CD14-positive monocyte (primary cell): Measurements from ENCODE around the gene STK33. TPM values are rescaled to one million over a fixed set of nuclear protein-coding genes. Genes with fewer than 3 reads are reported as not detected.

Source experiments
- DNase-seq, 3 donors: peaks; one replicate each; pipeline ENCODE4 v3.0.0-alpha.2; 2011 to 2022
- H2AFZ ChIP-seq: 2 replicates; pipeline ENCODE4 v1.6.0; 2012; ENCODE audit warnings: mild to moderate bottlenecking, low read depth, low read length, inconsistent platforms; ENCODE audit not compliant: insufficient read depth, poor library complexity, severe bottlenecking
- H3K27ac ChIP-seq, 2 donors: 1 replicate in 1 of 2; 2 replicates in 1 of 2; pipeline ENCODE4 v1.5.1; 2012 to 2013; ENCODE audit warnings: low read length in 2 of 2, control low read depth in 1 of 2, inconsistent platforms in 1 of 2, low read depth in 1 of 2, mild to moderate bottlenecking in 1 of 2
- H3K27me3 ChIP-seq, 2 donors: one replicate each; pipeline versions ENCODE4 v1.6.0 to v1.6.1; 2011 to 2013; ENCODE audit warnings: low read length in 2 of 2; ENCODE audit not compliant: control insufficient read depth in 2 of 2, insufficient read depth in 2 of 2
- H3K36me3 ChIP-seq, 2 donors: replicated peaks in 1 of 2; 1 replicate in 1 of 2; 2 replicates in 1 of 2; pipeline versions ENCODE4 v1.5.1 to v1.6.1; 2012 to 2013; ENCODE audit warnings: low read length in 2 of 2, control low read depth in 1 of 2, inconsistent platforms in 1 of 2, mild to moderate bottlenecking in 1 of 2; ENCODE audit not compliant: insufficient read depth in 2 of 2, control insufficient read depth in 1 of 2
- H3K4me1 ChIP-seq, 2 donors: 1 replicate in 1 of 2; 2 replicates in 1 of 2; pipeline versions ENCODE4 v1.5.1 to v1.6.1; 2012 to 2013; ENCODE audit warnings: low read length in 2 of 2, control low read depth in 1 of 2, inconsistent platforms in 1 of 2, mild to moderate bottlenecking in 1 of 2, moderate library complexity in 1 of 2; ENCODE audit not compliant: insufficient read depth in 2 of 2, control insufficient read depth in 1 of 2
- H3K4me2 ChIP-seq: replicated peaks from 2 replicates; pipeline ENCODE3; 2012; ENCODE audit warnings: low read length, moderate library complexity, mild to moderate bottlenecking; ENCODE audit not compliant: poor library complexity, severe bottlenecking; ENCODE audit errors: extremely low read depth
- H3K4me3 ChIP-seq, 3 experiments: fragments of 200-600 bp in 1 of 3; sonication (generic) in 1 of 3; replicated peaks in 1 of 3; 1 replicate in 2 of 3; 2 replicates in 1 of 3; pipeline ENCODE4 v1.5.1; 2011 to 2013; ENCODE audit warnings: low read length in 3 of 3, mild to moderate bottlenecking in 3 of 3, control low read depth in 2 of 3, low read depth in 2 of 3, inconsistent platforms in 1 of 3, moderate library complexity in 1 of 3
- H3K79me2 ChIP-seq: 2 replicates; pipeline ENCODE4 v1.6.0; 2012; ENCODE audit warnings: mild to moderate bottlenecking, control low read depth, inconsistent platforms, low read length, moderate library complexity; ENCODE audit not compliant: insufficient read depth
- H3K9ac ChIP-seq: 2 replicates; pipeline ENCODE4 v1.6.0; 2017; ENCODE audit warnings: low read length, mild to moderate bottlenecking; ENCODE audit not compliant: insufficient read depth, poor library complexity, severe bottlenecking
- H3K9me3 ChIP-seq, 2 donors: replicated peaks in 1 of 2; 1 replicate in 1 of 2; 2 replicates in 1 of 2; pipeline versions ENCODE4 v1.5.1 to v1.6.1; 2012 to 2013; ENCODE audit warnings: low read length in 2 of 2, control low read depth in 1 of 2; ENCODE audit not compliant: control insufficient read depth in 1 of 2, insufficient read depth in 1 of 2
- H4K20me1 ChIP-seq: 2 replicates; pipeline ENCODE4 v1.6.0; 2012; ENCODE audit warnings: mild to moderate bottlenecking, low read length, control low read depth, moderate library complexity; ENCODE audit not compliant: insufficient read depth
- H3K27ac Mint-ChIP-seq, 7 donors: one replicate each; pipeline ENCODE4 v1.8.0; 2020; ENCODE audit warnings: mild to moderate bottlenecking in 7 of 7, mixed read lengths in 7 of 7, moderate library complexity in 6 of 7, inconsistent platforms in 2 of 7
- H3K27me3 Mint-ChIP-seq, 3 donors: one replicate each; pipeline ENCODE4 v1.8.0; 2021 to 2022; ENCODE audit warnings: low read depth in 3 of 3, mild to moderate bottlenecking in 3 of 3, mixed read lengths in 3 of 3, moderate library complexity in 3 of 3, inconsistent platforms in 1 of 3
- H3K36me3 Mint-ChIP-seq, 2 donors: one replicate each; pipeline ENCODE4 v1.8.0; 2020; ENCODE audit warnings: mixed read lengths in 2 of 2, inconsistent platforms in 1 of 2, mild to moderate bottlenecking in 1 of 2
- H3K4me1 Mint-ChIP-seq: one replicate; pipeline ENCODE4 v1.8.0; 2020; ENCODE audit warnings: mild to moderate bottlenecking, mixed read lengths
- H3K4me3 Mint-ChIP-seq, 2 donors: one replicate each; pipeline ENCODE4 v1.8.0; 2020; ENCODE audit warnings: mild to moderate bottlenecking in 2 of 2, mixed read lengths in 2 of 2, moderate library complexity in 1 of 2
- H3K9me3 Mint-ChIP-seq, 7 donors: one replicate each; pipeline ENCODE4 v1.8.0; 2020 to 2022; ENCODE audit warnings: mixed read lengths in 7 of 7, mild to moderate bottlenecking in 6 of 7, moderate library complexity in 6 of 7, inconsistent platforms in 2 of 7
- WGBS: methylation state at CpG from one replicate; pipeline ENCODE4 v1.1.5; 2013; ENCODE audit warnings: missing lambda C conversion rate; ENCODE audit not compliant: insufficient coverage; 5-methylcytosine and 5-hydroxymethylcytosine counted together
- intact Hi-C, 2 donors: fragments of 100-400 bp; cut with micrococcal nuclease; formaldehyde crosslinking; loops; one replicate each; pipeline versions ENCODE4 v1.15.0 to v1.15.1; 2023
- polyA plus RNA-seq, 3 donors: library from polyadenylated mRNA; depleted of rRNA in 1 of 3; unstranded in 2 of 3; stranded (reverse) in 1 of 3; fragments of 300-500 nt in 2 of 3; fragments of >200 nt in 1 of 3; fragmentation: Illumina TruSeq in 2 of 3; gene quantifications; 1 replicate in 2 of 3; 2 replicates in 1 of 3; pipeline ENCODE4 v1.2.3, GENCODE V29; 2012 to 2021
- TF ChIP-seq, protein P1 (sequence below): fragments of 200-600 bp; IDR thresholded peaks from one replicate; pipeline ENCODE4 v1.8.0; 2022; ENCODE audit warnings: antibody characterized with exemption, mild to moderate bottlenecking

STK33 gene
- polyA plus RNA-seq, 3 donors: not detected

DNA sequence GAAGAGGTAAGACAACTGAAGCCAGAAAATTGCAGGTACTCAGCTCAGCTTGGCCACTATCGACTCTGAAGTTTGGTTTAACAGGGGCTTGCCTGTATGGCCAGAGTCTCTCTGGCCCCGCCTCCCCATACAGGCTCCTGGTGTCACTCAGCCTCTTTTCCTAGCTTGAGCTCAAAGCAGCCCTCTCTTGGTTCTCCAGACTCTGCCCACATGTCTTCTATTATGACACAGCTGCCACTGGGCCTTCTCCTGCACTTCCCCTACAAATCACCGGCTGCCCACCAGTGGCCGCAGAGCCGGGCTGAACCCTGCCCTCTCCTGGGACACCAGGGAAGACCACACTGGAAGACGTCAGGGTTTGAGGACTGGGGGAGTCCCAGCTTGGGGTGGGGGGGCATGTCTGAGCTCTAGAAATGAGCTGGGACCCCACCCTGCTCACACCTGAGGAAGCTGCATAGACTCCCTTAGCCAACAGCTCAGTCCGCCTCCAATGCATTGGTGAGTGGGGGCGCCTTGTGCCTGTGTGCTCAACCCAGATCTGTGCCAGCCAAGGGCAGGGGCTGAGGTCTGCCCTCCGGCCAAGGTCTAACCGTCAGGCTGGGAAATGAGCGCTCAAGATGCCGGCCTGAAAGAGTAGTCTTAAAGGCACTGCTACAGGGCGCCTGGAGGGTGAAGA, 236.0 kb downstream of the STK33 start:
- Mint-ChIP-seq H3K4me1 (peaks cover 24% of the 10 kb centered on the region), H3K4me3 (no peak overlapping the region), H3K27me3 (peaks cover 6 to 14% (median 10%) of the 10 kb centered on the region in 3 donors), H3K27ac (no peak overlapping the region), H3K36me3 (no peaks in the 10 kb centered on the region), H3K9me3 (peaks cover 0 to 2% (median 0%) of the 10 kb centered on the region in 7 donors)
- no peak overlapping the region for H3K9ac ChIP-seq
- no peaks in the 10 kb centered on the region for H3K36me3 ChIP-seq
- no peak overlapping the region for H2AFZ ChIP-seq
- no peaks in the 10 kb centered on the region for H4K20me1 ChIP-seq
- WGBS: 98% methylated on average over 9 of the region's 13 CpGs
- peaks cover 0 to 4% of the 10 kb centered on the region in 2 donors for H3K27me3 ChIP-seq
- no peak for DNase-seq
- H3K9me3 ChIP-seq: no peaks in the 10 kb centered on the region
- peaks cover 16 to 22% of the 10 kb centered on the region in 2 donors for H3K4me1 ChIP-seq
- no peak overlapping the region for H3K4me3 ChIP-seq
- intact Hi-C loops: no loop called here
- no peaks in the 10 kb centered on the region for H3K79me2 ChIP-seq
- TF ChIP-seq, protein P1, sequence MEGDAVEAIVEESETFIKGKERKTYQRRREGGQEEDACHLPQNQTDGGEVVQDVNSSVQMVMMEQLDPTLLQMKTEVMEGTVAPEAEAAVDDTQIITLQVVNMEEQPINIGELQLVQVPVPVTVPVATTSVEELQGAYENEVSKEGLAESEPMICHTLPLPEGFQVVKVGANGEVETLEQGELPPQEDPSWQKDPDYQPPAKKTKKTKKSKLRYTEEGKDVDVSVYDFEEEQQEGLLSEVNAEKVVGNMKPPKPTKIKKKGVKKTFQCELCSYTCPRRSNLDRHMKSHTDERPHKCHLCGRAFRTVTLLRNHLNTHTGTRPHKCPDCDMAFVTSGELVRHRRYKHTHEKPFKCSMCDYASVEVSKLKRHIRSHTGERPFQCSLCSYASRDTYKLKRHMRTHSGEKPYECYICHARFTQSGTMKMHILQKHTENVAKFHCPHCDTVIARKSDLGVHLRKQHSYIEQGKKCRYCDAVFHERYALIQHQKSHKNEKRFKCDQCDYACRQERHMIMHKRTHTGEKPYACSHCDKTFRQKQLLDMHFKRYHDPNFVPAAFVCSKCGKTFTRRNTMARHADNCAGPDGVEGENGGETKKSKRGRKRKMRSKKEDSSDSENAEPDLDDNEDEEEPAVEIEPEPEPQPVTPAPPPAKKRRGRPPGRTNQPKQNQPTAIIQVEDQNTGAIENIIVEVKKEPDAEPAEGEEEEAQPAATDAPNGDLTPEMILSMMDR: no peak
- no peak overlapping the region for H3K27ac ChIP-seq
- no peak overlapping the region for H3K4me2 ChIP-seq

DNA sequence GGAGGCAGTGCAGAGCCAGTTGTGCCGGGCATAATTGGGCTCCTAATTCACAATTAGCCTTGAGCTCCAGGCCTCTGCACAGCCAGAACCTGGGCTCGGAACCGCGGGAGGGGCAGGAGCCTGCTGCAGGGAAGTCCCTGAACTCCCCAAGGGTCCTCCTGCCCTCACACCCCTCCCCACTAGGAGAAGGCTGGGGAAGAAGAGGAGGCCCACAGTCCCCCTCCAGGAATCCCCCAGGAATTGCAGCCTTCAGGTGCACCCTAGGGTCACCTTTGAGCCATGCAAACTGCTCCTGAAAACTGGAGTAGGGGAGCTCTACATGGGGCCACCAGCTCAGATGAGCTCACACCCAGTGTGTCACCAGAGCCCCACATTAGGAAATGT, 236.5 kb downstream of the STK33 start:
- Histone ChIP-seq H3K4me3 (no peak overlapping the region), H3K4me2 (no peak overlapping the region), H2AFZ (no peak overlapping the region), H3K36me3 (no peaks in the 10 kb centered on the region), H3K9me3 (no peaks in the 10 kb centered on the region), H3K27ac (no peak overlapping the region), H3K27me3 (peaks cover 0 to 4% of the 10 kb centered on the region in 2 donors), H4K20me1 (no peaks in the 10 kb centered on the region), H3K79me2 (no peaks in the 10 kb centered on the region), H3K9ac (no peak overlapping the region), H3K4me1 (peaks cover 10 to 17% of the 10 kb centered on the region in 2 donors)
- TF ChIP-seq, protein P1: no peak
- DNase-seq: no peak
- peak overlapping the region in 1 of 7 donors; percentile 35 for H3K27ac Mint-ChIP-seq
- WGBS: 100% methylated on average over 1 of the region's 4 CpGs
- intact Hi-C loops: no loop called here
- no peaks in the 10 kb centered on the region for H3K9me3 Mint-ChIP-seq
- H3K4me3 Mint-ChIP-seq: no peak overlapping the region
- no peaks in the 10 kb centered on the region for H3K36me3 Mint-ChIP-seq
- H3K27me3 Mint-ChIP-seq: peaks cover 6 to 14% (median 10%) of the 10 kb centered on the region in 3 donors
- H3K4me1 Mint-ChIP-seq: peaks cover 18% of the 10 kb centered on the region
